GM21576 (cell line): Measurements from ENCODE around the gene ACSM2B.
"Not testable (repeated sequence)": the region's sequence is repeated elsewhere in the genome, so short reads cannot be mapped to it uniquely, and the experiment has no call there.

Source experiments
- ATAC-seq: cut with Tn5 transposase; IDR thresholded peaks from one replicate; pipeline ENCODE4 v1.9.1; 2021; ENCODE audit warnings: mild to moderate bottlenecking, moderate library complexity; ENCODE audit not compliant: unreplicated experiment

Gene ACSM2B

GRCh38 chr16:20598832-20599469 is 22.8 kb upstream of the ACSM2B start:
- ATAC-seq = no peak

- ATAC-seq = not testable (repeated sequence)
These were observed 19.5 kb upstream of the ACSM2B start for GRCh38 chr16:20595694-20596093.

- ATAC-seq = not testable (repeated sequence)
These were observed 18.9 kb upstream of the ACSM2B start for GRCh38 chr16:20595068-20595467.

DNA sequence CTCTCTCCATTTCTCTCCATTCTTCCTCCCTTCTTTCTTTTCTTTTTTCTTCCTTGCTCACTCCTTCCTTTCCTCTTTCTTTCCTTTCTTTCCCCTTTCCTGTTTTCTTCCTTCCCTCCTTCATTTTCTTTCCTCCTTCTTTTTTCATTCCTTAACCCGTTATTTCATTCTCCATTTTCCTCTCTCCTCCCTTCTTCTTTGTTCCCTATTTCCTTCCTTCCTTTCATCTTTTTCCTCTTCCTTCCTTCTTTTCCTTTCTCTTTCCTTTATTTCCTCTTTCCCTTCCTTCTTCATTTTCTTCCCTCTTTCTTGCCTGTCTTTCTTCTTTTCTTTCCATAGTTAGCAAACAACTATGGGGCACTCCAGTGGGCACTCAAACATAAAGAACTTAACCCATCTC is 16.6 kb upstream of the ACSM2B start:
- ATAC-seq = not testable (repeated sequence)

DNA sequence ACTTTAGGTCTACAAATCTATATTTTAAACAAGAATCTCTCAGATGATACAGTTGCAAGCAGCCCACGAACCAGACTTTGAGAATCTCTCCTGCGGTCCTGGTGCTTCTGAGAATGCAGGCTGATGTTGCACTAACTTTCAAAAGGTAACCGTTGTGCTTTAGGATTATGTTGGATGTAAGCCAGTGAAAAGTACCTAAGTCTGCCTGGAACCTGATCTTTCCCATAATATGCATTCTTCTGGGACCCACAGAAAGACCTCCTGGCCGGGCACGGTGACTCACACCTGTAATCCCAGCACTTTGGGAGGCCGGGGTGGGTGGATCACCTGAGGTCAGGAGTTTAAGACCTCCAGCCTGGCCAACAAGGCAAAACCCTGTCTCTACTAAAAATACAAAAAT is 13.3 kb upstream of the ACSM2B start:
- ATAC-seq = not testable (repeated sequence)

- ATAC-seq = not testable (repeated sequence)
These were observed 11.5 kb upstream of the ACSM2B start for GRCh38 chr16:20587645-20588074.

DNA sequence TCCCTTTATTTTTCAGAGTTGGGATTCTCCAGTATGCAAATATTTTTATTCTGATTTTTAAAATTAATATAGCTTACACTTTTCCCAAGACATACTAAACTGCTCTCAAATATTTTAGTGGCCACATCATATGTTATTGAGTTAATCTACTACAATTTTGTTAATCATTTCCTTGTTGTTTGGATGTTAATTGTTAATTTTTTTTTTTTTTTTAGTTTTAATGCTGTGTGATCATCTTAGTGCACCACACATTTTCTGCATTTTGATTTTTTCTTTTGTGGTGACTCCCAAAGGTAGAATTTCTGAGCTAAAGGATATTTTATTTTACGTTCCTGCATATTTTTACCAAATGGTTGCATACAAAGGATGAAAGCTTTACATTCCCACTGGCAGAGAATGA is 10.5 kb upstream of the ACSM2B start:
- not testable (repeated sequence) for ATAC-seq

- ATAC-seq = not testable (repeated sequence)
These were observed 9.9 kb upstream of the ACSM2B start for GRCh38 chr16:20586112-20586511.

GRCh38 chr16:20580487-20581259 is 4.5 kb upstream of the ACSM2B start:
- ATAC-seq = not testable (repeated sequence)

DNA sequence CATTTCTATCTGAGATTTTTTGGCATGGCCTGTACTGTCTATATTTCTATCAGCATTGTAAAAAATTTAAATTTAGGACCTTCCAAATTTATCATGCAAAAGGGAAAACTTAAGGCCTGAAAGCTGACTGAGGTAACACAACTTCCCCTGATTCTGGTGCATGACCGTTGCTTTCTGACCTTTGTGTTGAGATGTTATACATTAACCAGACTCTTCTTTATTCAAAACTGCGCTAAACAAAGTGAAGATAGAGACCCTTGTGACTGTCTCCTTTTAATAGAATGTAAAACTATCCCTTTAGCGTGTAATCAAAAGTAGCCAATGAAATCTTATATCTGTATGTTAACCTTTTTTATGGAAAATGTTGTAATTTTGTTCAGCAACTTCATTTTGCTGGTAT is 1.9 kb upstream of the ACSM2B start:
- ATAC-seq = not testable (repeated sequence)

DNA sequence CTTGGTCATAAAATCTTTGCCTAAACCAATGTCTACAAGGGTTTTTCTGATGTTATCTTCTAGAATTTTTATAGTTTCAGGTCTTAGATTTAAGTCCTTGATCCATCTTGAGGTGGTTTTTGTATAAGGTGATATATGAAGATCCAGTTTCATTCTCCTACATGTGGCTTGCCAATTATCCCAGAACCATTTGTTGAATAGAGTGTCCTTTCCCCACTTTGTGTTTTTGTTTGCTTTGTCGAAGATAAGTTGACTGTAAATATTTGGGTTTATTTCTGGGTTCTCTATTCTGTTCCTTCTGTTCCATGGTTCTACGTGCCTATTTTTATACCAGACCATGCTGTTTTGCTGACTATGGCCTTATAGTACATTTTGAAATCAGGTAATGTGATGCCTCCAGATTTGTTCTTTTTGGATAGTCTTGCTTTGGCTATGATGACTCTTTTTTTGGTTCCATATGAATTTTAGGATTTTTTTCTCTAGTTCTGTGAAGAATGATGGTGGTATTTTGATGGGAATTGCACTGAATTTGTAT is 7.0 kb downstream of the ACSM2B start:
- not testable (repeated sequence) for ATAC-seq

DNA sequence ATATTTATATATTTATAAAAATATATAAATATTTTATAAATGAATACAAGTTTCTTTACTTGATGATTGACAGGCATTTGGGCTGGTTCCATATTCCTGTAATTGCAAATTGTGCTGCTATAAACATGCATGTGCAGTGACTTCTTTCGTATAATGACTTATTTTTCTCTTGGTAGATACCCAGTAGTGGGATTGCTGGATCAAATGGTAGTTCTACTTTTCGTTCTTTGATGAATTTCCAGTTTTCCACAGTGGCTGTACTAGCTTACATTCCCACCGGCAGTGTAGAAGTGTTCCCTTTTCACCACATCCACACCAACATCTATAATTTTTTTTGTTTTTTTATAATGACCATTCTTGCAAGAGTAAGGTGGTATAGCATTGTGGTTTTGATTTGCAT is 7.8 kb downstream of the ACSM2B start:
- no peak for ATAC-seq

DNA sequence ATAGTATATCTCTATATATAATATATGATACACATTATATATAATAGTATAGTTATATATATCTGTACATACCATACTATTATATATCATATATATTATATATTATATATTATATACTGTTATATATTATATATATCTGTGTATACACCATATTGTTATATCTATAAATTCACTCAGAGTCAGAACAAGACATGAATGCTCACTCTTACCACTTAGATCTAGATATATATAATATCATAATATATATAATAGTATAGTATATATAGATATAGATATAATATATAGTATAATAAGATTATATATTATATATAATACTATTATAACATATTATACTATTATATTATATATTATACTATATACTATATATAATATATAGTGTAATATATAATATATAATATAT is 9.3 kb downstream of the ACSM2B start:
- ATAC-seq = no peak

DNA sequence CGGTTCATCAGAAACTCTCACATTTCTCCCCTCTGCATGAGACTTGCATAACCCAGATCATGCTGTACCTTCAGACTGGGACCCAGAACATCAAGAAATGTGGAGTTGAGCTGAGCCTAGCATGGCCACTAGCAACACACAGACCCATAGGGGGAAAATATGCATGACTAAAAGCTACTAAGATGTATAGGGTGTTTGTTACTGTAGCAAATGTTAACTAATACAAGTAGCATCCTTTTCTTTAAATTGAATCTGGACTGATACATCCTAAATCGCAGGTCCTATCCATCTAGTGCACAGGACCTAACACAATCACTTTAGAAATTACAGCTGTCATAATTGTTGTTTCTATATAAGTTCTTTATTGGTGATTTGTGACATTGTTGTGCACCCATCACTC is 10.8 kb downstream of the ACSM2B start:
- not testable (repeated sequence) for ATAC-seq

GRCh38 chr16:20564218-20564617 is 11.9 kb downstream of the ACSM2B start:
- not testable (repeated sequence) for ATAC-seq

DNA sequence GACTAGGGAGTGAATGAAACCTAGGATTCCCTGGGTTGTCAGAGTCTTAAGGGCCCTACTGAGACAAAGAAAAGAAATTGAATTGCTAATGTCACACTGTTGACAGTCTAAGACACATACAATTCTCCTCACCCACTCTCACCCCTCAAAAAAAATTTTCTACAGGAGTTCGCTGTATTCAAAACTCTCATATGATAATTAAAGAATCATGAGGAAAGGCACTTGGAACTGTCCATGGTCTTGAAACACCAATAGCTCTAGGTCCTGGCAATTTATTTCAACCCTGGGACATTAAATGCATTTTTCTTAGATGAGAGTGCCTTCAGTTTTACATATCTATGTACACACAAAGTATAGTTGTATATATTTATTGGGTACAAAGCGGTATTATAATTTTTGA is 20.5 kb downstream of the ACSM2B start:
- not testable (repeated sequence) for ATAC-seq

- ATAC-seq = not testable (repeated sequence)
These were observed 21.5 kb downstream of the ACSM2B start for GRCh38 chr16:20554689-20555088.

- ATAC-seq = not testable (repeated sequence)
These were observed 22.7 kb downstream of the ACSM2B start for GRCh38 chr16:20553493-20553892.

DNA sequence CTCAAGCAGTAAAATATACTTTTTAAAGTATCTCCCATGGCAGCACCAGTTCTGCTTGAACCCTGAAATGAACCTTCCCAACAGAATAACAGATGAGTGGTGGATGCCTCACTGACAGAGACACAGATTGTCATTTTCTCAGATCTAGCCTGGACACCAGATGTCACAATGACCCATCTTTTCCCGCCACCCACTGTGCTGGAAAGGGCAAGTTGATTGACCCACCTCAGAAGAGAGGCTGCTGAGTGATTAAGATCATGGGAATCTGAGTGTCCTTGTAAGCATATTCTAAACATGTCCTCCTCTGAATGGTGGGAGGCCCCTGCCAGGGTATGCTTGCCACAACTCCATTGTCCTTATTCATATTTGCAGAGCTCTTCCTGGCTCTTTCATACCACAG is 29.2 kb downstream of the ACSM2B start:
- not testable (repeated sequence) for ATAC-seq

DNA sequence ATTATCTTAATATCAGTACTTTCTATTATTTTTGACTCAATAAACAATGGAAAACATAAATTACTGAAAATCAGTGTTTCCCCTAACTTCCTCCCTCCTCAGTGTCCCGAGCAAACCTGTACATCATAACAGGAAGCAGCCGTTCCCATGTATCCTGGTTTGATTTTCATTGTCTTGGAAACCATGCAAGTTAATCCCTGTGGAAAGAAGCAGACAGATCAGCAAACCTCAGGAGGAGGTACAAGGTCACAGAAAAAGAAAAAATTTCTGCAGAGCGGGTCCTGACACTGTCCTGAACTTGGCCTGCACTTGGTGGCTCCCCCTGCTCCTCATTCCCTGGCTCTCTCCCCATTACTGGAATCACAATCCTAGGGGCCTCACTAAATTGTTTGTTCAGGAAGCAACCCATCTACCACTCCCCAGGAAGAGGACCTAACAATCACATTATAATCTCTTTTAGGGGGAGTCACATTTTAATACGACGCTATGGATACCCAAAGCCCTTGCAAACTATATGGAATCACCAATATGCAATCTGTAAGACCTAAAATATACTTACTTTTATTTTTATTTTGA is 29.8 kb downstream of the ACSM2B start:
- ATAC-seq = not testable (repeated sequence)

- ATAC-seq = not testable (repeated sequence)
These were observed 35.4 kb downstream of the ACSM2B start for GRCh38 chr16:20540603-20541316.
